Measurements from ENCODE around the gene VOPP1. TPM values are rescaled to one million over a fixed set of nuclear protein-coding genes. Genes with fewer than 3 reads are reported as not detected.

VOPP1 gene
- total RNA-seq, 6 experiments from 2014 or later: 103 to 135 (median 122) TPM

- Mint-ChIP-seq H3K4me3 (no peak overlapping the region), H3K9me3 (peaks cover 36% of the 10 kb centered on the region), H3K4me1 (ENCODE audit: low read depth) (peaks cover 29% of the 10 kb centered on the region), H3K27ac (no peak overlapping the region), H3K36me3 (ENCODE audit: low read depth) (peaks cover 73% of the 10 kb centered on the region), H3K27me3 (ENCODE audit: insufficient read depth) (no peaks in the 10 kb centered on the region; the same call in 1 of the 2 replicates)
- no peak for DNase-seq
- no peak for TF ChIP-seq CTCF (IDR thresholded peaks at IDR 0.05)
These were observed 114.0 kb downstream of the VOPP1 start for GRCh38 chr7:55458351-55458750.

- H3K27me3 Mint-ChIP-seq (ENCODE audit: insufficient read depth): no peaks in the 10 kb centered on the region
- peaks cover 36% of the 10 kb centered on the region for H3K9me3 Mint-ChIP-seq
- peaks cover 29% of the 10 kb centered on the region for H3K4me1 Mint-ChIP-seq (ENCODE audit: low read depth)
- TF ChIP-seq CTCF (IDR thresholded peaks at IDR 0.05): no peak
- no peak overlapping the region; the same call in 1 of the 2 replicates for H3K27ac Mint-ChIP-seq
- no peak overlapping the region for H3K4me3 Mint-ChIP-seq
- DNase-seq: no peak
- H3K36me3 Mint-ChIP-seq (ENCODE audit: low read depth): peaks cover 67% of the 10 kb centered on the region
These were observed 114.5 kb downstream of the VOPP1 start for GRCh38 chr7:55457801-55458200.

GRCh38 chr7:55452971-55453370 is 119.3 kb downstream of the VOPP1 start:
- no peaks in the 10 kb centered on the region for H3K27me3 Mint-ChIP-seq (ENCODE audit: insufficient read depth)
- H3K9me3 Mint-ChIP-seq: peaks cover 5% of the 10 kb centered on the region
- TF ChIP-seq CTCF (IDR thresholded peaks at IDR 0.05): no peak
- peaks cover 11% of the 10 kb centered on the region; the same call in 1 of the 2 replicates for H3K4me1 Mint-ChIP-seq (ENCODE audit: low read depth)
- H3K4me3 Mint-ChIP-seq: no peak overlapping the region
- H3K36me3 Mint-ChIP-seq (ENCODE audit: low read depth): peaks cover 27% of the 10 kb centered on the region
- no peak for DNase-seq
- no peak overlapping the region for H3K27ac Mint-ChIP-seq

- H3K27me3 Mint-ChIP-seq (ENCODE audit: insufficient read depth): no peaks in the 10 kb centered on the region
- peaks cover 17% of the 10 kb centered on the region for H3K4me1 Mint-ChIP-seq (ENCODE audit: low read depth)
- H3K9me3 Mint-ChIP-seq: no peaks in the 10 kb centered on the region
- no peak overlapping the region for H3K4me3 Mint-ChIP-seq
- TF ChIP-seq CTCF (IDR thresholded peaks at IDR 0.05): no peak
- peaks cover 4% of the 10 kb centered on the region; the same call in 1 of the 2 replicates for H3K36me3 Mint-ChIP-seq (ENCODE audit: low read depth)
- DNase-seq: no peak
- no peak overlapping the region for H3K27ac Mint-ChIP-seq
These were observed 122.2 kb downstream of the VOPP1 start for GRCh38 chr7:55449992-55450535.

GRCh38 chr7:55449205-55449991 is 122.9 kb downstream of the VOPP1 start:
- Mint-ChIP-seq H3K27ac (no peak overlapping the region), H3K9me3 (no peaks in the 10 kb centered on the region), H3K27me3 (ENCODE audit: insufficient read depth) (no peaks in the 10 kb centered on the region; the same call in 1 of the 2 replicates), H3K4me1 (ENCODE audit: low read depth) (peaks cover 14% of the 10 kb centered on the region), H3K4me3 (no peak overlapping the region), H3K36me3 (ENCODE audit: low read depth) (no peaks in the 10 kb centered on the region)
- no peak for DNase-seq
- no peak for TF ChIP-seq CTCF (IDR thresholded peaks at IDR 0.05)

All from HFFc6 (cell line).